Measurements from ENCODE around the gene P2RY12. TPM values are rescaled to one million over a fixed set of nuclear protein-coding genes. Genes with fewer than 3 reads are reported as not detected.

Gene P2RY12
- total and polyA plus RNA-seq, 10 of the 15 experiments (the other 5 are each of a cell fraction or from before 2014, with no cell fraction given) = 0.27 to 1.0 (median 0.66) TPM; not detected in 2

- TF ChIP-seq SIN3A (IDR thresholded peaks at IDR 0.05; ENCODE audit: low read depth, low read length) = no peak
Observed at GRCh38 chr3:151299006-151299405, 85.5 kb downstream of the P2RY12 start (continued).

GRCh38 chr3:151297429-151297828, 87.1 kb downstream of the P2RY12 start:
- H3K27ac ChIP-seq (ENCODE audit: control insufficient read depth, insufficient read depth) = no peak overlapping the region
- H4K20me1 ChIP-seq (ENCODE audit: control insufficient read depth, insufficient read depth) = no peaks in the 10 kb centered on the region
- no peak overlapping the region for H3K9ac ChIP-seq (ENCODE audit: control insufficient read depth, insufficient read depth, low read length)
- H3K9me3 ChIP-seq (replicated peaks; ENCODE audit: control insufficient read depth, insufficient read depth, low read length) = no peaks in the 10 kb centered on the region
- ChIA-PET CTCF (interaction anchor here (1.5 kb wide), 1 partner anchor 31 kb away, joined by 3 read pairs; no protein-coding TSS in a partner anchor), RAD21 (ENCODE audit: unreplicated experiment) (no interaction called here), SMC1A (ENCODE audit: uncharacterized antibody, unreplicated experiment) (interaction anchor here (1.3 kb wide), 1 partner anchor 18 kb away, joined by 4 read pairs; no protein-coding TSS in a partner anchor), POLR2A (no interaction called here)
- ATAC-seq (no peak), FAIRE-seq (no peak), DNase-seq (ENCODE audit: low read depth, low spot score) (no peak)
- H2AFZ ChIP-seq (ENCODE audit: control insufficient read depth, low read depth, low read length) = no peak overlapping the region
- no peak overlapping the region for H3K4me2 ChIP-seq (ENCODE audit: control insufficient read depth, insufficient read depth)
- intact Hi-C loops (cut with micrococcal nuclease; ENCODE audit: unreplicated experiment) (no loop called here), in situ Hi-C loops (cut with MboI) (no loop called here)
- no peak overlapping the region for H3K4me3 ChIP-seq
- H3K79me2 ChIP-seq (ENCODE audit: control insufficient read depth, insufficient read depth, low read length) = no peaks in the 10 kb centered on the region
- TF ChIP-seq POLR2AphosphoS2 (IDR thresholded peaks at IDR 0.05; ENCODE audit: low read depth, low read length) (no peak), IKZF2 (IDR thresholded peaks at IDR 0.05) (no peak), ELK1 (IDR thresholded peaks at IDR 0.05; ENCODE audit: low read depth, low read length) (no peak), TCF3 (IDR thresholded peaks at IDR 0.05; ENCODE audit: borderline replicate concordance, insufficient read depth, low read depth, low read length) (no peak)
- no TSS peak for BruUV-seq (replicated peaks)
- H3K4me1 ChIP-seq (ENCODE audit: control insufficient read depth, insufficient read depth, low read length) = no peaks in the 10 kb centered on the region
- H3K27me3 ChIP-seq (replicated peaks in 1 of 2; ENCODE audit: control insufficient read depth in 2 of 2, insufficient read depth in 2 of 2, low read length in 1 of 2) = peaks cover 0 to 2% of the 10 kb centered on the region in 2 experiments; a peak in 2 of 4 replicates
- no peaks in the 10 kb centered on the region for H3K36me3 ChIP-seq (ENCODE audit: control insufficient read depth in 2 of 2, insufficient read depth in 2 of 2, low read length in 1 of 2)
- WGBS (ENCODE audit: insufficient coverage, insufficient replicate concordance, low lambda C conversion rate, missing lambda C conversion rate) = 0% methylated on average over 2 of the region's 2 CpGs
